NCI-H1105 (cell line): ENCODE measurements around the gene CTNND2.

Source experiments
- DNase-seq: peaks from one replicate; lab custom pipeline; 2025; lab: John Stamatoyannopoulos, UW

CTNND2 gene

DNA sequence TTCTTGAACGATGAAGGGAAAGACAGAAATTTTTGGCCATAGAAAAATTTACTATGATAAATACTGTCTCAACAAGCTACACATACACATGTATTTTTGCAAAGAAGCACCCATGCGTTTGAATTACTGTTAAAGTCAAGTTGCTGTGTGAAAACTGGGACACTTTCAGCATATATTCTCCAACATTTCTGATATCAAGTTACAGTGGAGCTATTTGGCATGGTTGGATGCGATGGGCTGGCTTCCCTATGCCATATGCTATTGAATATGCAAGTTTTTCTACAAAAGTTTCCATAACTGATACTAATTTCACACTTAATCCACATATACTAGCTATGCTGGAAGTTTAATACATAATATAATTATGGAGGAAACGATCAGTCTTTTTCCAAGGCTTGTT is 381.4 kb downstream of the CTNND2 start:
- DNase-seq, result no peak

DNA sequence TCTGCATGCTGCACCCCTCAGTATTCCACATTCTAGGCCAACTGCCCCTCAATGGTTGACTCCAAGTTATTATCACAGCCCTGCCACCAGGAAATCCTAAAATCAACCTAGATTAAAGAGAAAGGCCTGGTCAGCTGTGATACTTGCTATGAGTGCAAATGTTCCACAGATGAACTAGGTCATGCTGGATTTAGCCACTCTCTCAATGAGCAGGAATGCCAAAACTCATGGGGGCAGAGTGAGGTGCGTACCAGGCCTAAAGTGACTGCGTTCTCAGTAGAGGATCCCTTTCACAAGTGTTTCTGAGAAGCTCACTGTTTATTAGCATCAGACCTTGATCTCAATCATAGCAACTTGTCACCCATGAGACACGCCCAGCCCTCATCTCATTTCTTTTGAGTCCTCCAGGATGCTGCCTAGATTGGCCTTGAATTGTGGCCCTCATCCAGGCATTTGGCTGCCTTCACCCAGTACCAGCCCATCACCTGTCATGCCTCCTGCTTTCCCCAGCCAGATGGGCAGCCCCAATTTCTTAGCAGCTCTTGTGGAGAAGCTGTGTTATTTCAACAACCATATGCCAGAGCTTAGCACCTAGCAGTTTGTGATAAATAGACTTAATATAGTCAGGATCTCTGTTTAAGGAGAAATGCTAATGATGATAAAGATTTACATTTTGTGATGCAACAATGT is 383.9 kb downstream of the CTNND2 start:
- DNase-seq, result no peak

DNA sequence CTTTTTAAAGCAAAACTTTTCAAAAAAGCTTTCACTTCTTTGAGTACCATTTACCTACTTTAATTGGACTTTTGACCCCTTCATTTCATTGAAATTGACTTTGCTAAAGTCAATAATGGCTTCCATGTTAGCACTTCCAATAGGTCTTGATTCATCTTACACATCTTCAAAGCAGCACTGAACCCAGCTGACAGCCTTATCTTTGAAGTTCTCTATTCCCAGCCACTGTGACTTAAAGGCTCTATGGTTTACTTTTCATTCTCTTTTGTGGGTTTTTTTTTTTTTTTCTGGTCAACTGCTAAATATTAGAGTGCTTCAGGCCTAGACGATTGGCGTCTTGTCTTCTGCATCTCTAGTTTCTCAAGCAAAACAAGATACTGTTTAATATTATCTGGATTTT is 385.0 kb downstream of the CTNND2 start:
- no peak for DNase-seq

DNA sequence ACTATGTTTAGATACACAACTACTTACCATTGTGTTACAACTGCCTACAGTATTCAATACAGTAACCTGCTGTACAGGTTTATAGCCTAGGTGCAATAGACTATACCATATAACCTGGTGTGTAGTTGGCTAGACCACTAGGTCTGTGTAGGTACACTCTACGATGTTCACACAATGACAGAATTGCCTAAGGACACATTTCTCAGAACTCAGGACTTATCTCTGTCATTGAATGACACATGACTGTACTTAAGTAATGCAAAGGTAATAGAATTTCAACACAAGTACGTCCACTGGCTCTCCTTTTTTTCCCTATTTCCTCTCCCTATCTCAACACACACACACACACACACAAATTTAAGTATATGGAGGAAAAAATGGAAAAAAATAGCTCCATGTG is 385.6 kb downstream of the CTNND2 start:
- DNase-seq, result no peak

DNA sequence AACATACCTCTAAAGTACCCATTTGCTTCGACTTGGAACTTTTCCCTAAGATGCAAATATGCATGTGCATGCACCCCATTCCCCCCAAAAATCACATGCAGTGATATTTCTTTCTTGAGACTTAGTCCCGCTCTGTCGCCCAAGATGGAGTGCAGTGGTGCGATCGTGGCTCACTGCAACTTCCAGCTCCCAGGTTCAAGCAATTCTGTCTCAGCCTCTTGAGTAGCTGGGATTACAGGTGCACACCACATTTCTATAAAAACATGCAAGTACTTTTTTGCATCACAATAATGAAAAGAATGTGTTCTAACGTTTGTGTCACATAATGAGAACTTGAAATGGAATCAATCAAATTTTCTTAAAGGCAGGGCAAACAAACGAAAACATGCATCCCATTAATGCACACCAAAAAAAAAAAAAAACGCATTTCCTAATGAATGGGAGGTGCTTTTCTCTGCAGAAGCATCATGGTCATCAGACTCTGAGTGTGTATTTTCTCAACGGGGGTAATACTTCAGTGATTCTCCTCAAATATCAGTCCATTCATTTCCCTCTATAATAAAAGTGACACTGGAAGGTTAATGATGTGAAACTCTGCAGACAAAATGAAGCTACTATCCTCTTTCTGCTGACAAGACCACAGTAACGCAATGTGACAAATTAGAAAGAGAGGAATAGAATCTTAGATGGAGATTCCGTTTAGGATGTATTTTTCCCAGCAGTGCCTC is 389.4 kb downstream of the CTNND2 start:
- no peak for DNase-seq

DNA sequence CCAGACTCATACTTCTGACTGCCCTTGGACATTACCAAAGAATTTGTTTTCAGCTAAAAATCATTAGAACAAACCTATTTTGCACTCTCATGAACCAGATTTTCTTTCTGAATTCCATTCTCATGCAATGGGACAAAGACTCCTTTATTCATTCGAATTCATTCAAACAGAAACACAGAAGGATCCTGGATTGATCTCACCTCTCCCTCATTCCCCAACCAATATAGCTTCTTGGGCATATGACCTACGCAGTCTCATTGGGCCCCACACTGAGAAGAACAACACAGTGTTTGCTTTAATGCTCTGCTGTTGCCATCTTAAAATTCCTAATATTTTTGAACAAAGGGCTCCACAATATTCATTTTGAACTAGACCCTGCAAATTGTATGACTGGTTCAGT is 392.4 kb downstream of the CTNND2 start:
- DNase-seq, result no peak

DNA sequence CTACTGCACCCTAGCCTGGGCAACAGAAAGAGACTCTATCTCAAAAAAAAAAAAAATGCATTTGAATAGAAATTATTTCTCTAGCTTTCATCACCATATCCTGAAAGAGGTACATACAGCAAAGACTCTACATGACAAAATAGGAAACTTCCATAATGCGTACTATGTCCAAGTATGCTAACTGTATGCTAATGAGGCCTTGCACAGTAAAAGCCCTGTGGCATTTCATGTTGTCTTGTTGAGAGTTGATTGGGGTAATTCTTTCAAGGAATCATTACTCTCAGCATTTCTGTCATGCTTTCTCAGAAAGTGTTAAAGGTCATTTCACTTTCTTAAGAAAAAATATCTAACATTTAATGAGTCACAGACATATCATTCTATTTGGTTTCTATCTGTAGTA is 393.4 kb downstream of the CTNND2 start:
- no peak for DNase-seq

DNA sequence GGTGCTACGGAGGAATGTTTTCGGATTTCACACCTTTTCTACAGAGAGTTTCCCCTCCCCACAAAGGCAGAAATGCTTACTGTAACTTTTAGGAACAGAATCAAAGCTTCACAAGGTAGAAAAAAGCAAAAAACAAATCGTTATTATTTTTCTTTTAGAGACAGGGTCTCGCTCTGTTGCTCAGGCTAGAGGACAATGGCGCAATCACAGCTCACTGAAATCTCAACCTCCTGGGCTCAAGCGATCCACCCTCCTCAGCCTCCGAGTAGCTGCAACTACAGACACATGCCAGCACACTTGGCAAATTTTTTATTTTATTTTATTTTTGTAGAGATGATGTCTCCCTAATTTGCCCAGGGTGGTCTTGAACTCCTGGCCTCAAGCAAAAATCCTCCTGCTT is 394.5 kb downstream of the CTNND2 start:
- DNase-seq, result no peak

DNA sequence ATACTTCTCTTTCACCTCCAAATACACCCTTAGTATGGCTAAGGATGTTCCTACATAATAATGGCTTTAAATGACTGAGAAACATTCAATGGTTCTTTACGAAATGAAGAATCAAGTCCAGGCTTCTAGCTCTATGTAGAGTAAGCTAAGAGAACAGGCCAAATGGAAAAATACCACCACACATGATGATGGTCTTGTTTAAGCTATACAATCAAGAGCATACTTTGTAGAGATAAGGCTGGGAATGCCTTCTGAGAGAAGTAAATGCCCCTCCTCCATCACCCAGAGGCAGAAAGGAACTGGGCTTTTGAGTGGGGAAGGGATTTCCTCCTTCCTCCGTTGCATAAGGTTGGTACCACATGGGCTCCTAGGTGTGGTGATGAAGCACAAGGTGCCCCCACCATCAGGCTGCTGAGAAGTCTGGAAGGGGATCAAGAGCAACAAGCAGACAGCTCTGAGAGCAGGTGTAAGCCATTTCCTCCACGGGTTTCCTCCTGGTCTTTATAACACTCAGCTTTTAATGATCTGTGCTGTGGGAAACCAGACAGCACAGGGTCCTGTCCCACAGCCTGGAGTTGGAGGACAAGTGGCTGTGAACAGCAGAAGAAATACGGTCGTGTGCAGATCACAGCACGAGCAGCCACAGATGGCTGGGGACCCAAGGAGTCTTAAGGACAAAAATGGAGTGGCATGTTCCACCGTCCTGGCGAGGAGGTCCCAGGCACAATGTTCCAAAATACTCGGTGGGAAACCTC is 396.9 kb downstream of the CTNND2 start:
- no peak for DNase-seq

DNA sequence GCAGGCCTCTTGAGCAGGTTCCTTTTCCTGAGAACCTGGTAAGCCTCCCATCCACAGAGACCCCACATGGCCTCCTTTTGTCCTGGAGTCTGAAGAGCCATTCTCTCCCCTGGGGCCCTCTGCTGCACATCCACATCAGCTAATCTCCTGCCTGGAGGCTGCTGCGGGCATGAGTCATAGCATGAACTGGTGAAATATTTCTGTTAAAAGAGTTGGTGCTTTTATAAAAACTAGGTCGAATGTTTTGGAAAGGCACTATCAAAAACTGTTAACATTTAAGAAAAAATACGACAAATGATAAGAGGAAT is 399.4 kb downstream of the CTNND2 start:
- no peak for DNase-seq

DNA sequence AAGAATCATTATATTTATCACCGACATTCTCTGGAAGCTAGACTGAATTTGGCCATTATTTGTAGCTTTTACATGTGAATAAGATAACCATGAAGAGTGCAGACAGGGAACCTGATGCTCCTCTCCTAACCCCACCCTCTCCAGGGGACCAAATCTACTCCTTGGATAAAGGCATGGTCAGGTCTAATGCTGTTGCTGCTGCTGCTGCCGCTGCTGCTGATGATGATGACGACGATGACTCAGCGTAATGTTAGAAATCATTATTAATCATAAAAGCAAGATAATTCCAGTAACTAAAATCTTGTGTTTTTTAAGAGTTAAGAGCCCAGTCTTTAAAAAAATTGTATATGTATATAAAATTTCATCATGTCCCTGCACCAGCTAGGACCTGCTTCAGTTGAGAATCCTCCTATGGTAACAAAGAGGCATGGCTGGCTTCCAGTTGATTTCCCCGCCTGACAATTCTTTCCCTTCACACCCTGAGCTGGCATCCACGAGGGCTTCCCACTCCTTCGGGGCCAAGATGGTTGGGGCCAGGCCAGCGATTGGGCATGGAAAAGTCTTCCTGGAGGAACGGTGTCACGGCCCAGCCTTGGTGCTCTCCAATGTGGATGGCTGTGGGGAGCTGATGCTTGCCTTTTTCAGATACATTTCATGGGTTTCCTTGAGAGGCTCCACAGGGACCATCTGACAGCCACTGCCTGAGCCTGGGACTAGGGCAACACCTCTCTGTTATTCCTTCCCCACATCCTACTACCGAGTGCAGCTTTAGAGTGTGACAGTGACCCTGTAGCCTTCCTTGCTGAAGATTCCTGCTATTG is 400.0 kb downstream of the CTNND2 start:
- no peak for DNase-seq

DNA sequence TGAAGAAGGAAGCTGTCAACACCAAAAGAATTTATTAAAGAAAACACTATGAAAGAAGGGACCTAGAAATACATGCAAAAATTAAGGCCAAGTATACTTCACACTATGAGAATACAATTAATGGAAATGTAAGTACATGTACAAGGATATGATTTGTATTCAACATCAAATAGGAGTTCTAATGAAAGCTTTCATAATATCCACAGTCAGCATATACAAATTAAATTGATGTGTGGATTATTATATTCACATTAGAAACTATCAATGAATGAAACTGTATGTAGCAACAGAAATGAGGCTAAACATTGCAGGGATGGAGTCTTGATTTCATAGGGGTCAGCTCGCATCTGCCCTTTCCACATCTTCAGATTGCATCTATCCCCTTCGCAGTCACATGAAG is 401.5 kb downstream of the CTNND2 start:
- no peak for DNase-seq

DNA sequence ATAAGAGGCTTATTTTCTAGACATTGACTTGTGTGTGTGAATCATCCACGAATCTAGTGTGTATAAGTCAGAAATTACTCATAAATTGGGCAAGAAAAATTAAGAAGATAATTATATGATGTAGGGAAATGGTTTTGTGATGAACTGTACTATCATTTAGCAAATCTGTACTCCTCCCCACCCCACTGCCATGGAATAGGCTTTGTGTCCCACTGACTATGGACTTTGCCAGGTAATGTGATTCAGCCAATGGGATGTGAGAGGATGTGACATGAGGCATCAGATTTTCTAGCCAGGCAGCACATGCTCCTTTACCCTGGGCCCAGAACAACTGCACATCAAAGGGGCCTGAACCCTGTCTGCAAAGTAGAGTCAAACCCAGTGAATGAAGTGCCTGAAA is 406.6 kb downstream of the CTNND2 start:
- DNase-seq, result no peak

DNA sequence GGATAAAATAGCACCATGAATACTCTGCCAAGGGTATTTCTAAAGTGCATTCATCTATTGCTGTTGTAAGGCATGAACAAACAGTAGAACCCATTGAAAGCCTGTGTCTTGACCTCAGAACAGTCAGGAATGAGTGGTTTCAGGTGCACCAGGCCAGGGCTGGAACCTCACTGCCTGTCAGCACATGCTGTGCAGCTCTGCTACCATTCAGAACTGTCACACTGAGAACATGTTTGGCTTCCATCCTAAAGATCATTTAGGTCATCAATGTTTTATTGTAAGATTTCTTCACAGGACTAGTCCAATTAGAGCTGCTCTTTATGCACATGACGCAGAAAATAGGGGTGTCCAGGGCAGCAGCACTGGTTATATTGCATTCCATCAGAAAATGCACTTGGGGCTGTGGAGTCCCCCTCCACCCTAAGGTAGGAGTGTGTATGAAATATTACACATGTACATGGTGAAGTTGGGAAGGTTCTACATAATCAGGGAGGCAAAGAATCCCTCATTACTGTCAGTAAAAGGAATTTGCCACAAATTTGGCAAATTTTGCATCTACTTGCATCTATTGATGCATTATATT is 408.0 kb downstream of the CTNND2 start:
- DNase-seq, result no peak

DNA sequence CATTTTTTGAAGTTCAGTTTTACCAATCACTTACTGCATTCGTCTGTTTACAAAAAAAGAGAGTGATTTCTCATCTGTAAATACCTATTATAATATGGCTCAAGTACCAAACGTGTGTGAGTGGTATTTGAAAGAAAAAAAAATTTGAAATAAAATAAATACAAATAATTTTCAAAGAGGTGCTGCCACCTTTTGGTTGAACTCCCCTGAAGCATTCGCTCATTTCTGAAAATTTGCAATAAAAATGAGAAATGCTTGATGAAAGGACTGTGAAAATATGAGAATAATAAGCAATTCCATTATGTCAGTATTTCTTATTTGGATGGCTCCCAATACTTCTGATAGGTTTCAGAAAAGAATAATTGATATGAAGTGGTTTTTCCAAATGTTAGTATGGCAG is 409.9 kb downstream of the CTNND2 start:
- no peak for DNase-seq

DNA sequence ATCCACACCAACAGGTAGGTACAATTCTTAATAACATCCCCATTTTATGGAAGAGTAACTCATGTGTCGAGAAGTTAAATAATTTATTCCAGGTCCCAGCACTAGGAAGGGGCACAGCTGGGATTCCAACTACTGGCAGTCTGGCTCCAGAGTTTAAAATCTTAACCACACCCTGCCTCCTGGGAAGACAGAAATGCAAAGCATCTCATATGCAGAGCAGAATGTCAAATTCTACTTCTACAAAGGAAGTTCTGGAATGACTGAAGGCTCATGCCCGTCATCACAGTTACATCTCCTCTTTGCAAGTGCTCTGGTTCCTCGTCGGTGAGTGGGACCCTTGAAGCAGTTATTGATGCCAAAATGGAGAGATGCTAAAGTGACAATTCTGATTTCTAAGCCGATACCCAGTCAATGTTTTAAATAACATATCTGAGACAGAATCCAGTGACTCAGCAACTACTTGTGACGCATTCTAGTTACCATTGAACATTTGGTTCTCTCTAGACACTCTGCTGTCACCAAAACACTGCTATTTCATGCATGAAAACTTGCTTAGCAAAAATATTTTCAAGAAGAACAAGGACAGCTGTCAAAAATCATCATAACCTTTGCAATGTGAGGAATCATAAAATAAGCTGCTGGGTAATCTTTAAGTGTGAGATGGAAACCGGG is 412.7 kb downstream of the CTNND2 start:
- no peak for DNase-seq

DNA sequence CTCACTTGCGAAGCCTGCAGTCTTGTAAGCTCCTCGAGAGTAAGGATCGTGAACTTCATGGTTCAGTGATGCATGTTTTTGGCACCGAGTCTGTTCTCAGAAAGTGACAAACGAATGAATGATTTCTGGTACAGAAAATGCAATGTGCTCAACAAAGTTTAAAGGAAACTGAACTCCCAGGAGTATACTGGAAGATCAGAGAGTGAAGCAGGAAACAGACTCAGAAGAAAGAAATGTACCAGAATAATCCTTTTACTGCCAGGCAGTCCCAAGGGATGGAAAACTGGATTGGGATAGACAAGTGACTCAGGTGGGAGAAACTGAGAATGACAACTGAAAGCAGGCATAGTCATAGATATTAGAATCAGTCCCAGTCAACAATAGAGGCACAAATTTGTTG is 420.6 kb downstream of the CTNND2 start:
- no peak for DNase-seq

DNA sequence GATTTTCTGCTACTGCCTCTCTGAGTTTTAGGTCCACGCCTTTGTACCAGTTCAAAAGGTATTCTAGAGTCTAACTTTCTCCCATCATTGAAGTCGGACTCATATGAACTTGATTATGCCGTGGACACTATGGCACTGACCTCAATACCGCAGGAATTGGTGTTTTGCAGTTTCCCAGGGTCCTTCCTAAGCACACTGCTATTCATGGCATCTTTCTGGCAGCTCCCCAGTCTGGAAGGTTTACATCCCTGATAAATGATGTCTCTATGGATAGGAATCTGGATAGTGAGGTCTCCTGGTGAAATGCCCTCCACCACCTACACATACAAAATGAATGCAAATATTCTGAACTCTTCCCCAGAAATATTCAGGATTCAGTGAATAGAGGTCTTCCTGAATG is 422.2 kb downstream of the CTNND2 start:
- no peak for DNase-seq

DNA sequence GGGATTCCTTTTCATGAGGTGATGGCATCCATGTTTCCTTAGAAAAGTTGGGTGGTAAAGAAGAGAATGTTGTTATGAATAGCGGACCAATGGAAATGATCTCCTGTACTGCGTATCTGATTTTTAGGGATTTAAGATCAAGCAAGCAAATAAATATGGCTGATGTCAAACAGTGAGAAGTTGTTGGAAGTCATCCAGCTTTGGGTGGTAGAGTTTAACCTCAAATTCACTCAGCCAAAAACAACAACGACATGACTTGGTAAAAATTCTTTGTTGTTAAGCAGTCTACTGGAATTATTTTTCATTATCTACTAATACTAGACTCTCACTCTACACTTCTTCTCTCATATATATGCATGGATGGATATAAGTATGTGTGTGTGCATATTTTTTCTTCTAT is 426.5 kb downstream of the CTNND2 start:
- DNase-seq, result no peak

DNA sequence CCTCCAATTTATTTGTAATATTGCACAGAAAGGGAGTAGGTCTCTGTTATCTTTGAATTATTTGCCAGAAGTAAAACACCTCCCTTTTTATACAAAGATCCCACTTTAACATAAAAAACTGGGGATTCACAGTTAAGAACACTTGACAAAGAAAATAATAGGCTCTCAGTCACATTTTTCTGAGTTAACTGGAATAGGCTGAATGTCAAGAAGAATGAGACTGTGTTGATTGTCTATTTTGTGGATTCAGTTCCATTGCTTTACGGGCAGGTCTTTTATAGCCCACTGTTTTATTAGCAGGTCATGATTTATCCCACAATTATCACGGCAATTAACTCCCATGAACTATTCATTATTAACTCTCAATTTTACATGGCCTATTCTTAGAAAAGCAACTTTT is 427.4 kb downstream of the CTNND2 start:
- DNase-seq, result no peak

DNA sequence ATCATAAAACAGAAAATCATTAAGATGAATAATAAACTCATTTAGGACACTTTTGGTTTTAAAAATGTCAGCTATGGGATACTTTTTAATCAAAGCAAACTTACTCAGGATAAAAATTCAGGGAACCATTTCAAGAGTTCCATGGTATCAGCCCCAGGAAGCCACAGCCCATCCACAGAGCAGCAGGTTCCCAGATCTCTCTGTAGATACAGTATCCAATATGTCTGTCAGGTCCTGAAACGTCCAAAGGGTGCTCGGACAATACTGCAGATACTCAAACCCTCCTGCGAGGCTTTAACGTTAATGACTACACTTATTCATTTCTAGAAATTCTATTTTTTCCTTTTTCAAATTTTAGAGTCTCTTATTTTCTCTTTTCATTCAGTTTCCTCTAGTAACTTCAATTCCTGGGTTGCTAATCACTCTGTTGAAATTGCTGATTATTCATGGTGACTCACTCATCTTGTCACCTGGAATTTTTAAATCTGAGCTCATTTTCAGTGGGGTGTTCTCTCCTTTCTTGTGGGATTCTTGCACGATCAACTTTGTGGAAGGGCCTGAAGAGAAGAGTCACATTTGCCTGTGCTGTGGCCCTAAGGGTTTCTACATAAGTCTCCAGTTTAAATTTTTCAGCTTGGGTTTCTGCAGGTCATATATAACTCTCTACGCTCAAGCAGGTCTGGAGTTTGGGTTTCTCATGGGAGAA is 435.8 kb downstream of the CTNND2 start:
- no peak for DNase-seq
